Astrocyte (in vitro differentiated cells and primary cell): ENCODE results near the gene CERS5. TPM values are rescaled to one million over a fixed set of nuclear protein-coding genes. Genes with fewer than 3 reads are reported as not detected.

Experiments used
- DNase-seq: peaks from one replicate; pipeline ENCODE4 v3.0.0-alpha.2; 2010; ENCODE audit warnings: low read depth
- FAIRE-seq: peaks from 2 replicates; lab custom pipeline; 2011; peaks lifted over from hg19 to GRCh38; lab: Jason Lieb, UNC
- H2AFZ ChIP-seq: 2 replicates; pipeline ENCODE4 v1.6.0; 2012; ENCODE audit warnings: low read depth, low read length, inconsistent platforms
- H3K27ac ChIP-seq: 2 replicates; pipeline ENCODE4 v1.5.1; 2011; ENCODE audit warnings: low read depth, low read length, inconsistent platforms
- H3K27me3 ChIP-seq: 2 replicates; pipeline ENCODE4 v1.6.0; 2011; ENCODE audit warnings: low read length, inconsistent platforms; ENCODE audit not compliant: insufficient read depth
- H3K36me3 ChIP-seq: 2 replicates; pipeline ENCODE4 v1.5.1; 2011; ENCODE audit warnings: low read length, inconsistent platforms; ENCODE audit not compliant: insufficient read depth
- H3K4me1 ChIP-seq: 2 replicates; pipeline ENCODE4 v1.5.1; 2011; ENCODE audit warnings: low read length, inconsistent platforms; ENCODE audit not compliant: insufficient read depth
- H3K4me2 ChIP-seq: 2 replicates; pipeline ENCODE4 v1.6.0; 2012; ENCODE audit warnings: low read length, inconsistent platforms
- H3K4me3 ChIP-seq: 2 replicates; pipeline ENCODE4 v1.5.1; 2011; ENCODE audit warnings: low read depth, mild to moderate bottlenecking, low read length, inconsistent platforms; ENCODE audit not compliant: insufficient read depth
- H3K79me2 ChIP-seq: 2 replicates; pipeline ENCODE4 v1.6.0; 2012; ENCODE audit warnings: mild to moderate bottlenecking, low read length, inconsistent platforms; ENCODE audit not compliant: insufficient read depth
- H3K9ac ChIP-seq: 2 replicates; pipeline ENCODE4 v1.6.0; 2012; ENCODE audit warnings: mild to moderate bottlenecking, low read length, inconsistent platforms
- H3K9me3 ChIP-seq: 2 replicates; pipeline ENCODE4 v1.5.1; 2012; ENCODE audit warnings: low read depth, mild to moderate bottlenecking, low read length, inconsistent platforms; ENCODE audit not compliant: insufficient read depth
- H4K20me1 ChIP-seq: 2 replicates; pipeline ENCODE4 v1.6.0; 2012; ENCODE audit warnings: low read length, inconsistent platforms; ENCODE audit not compliant: insufficient read depth
- H3K27ac Mint-ChIP-seq: one replicate; pipeline ENCODE4 v1.8.0; 2021; ENCODE audit warnings: mild to moderate bottlenecking, mixed read lengths; ENCODE audit not compliant: unreplicated experiment
- H3K27me3 Mint-ChIP-seq: one replicate; pipeline ENCODE4 v1.8.0; 2021; ENCODE audit warnings: low read depth, mixed read lengths; ENCODE audit not compliant: unreplicated experiment
- H3K36me3 Mint-ChIP-seq: one replicate; pipeline ENCODE4 v1.8.0; 2021; ENCODE audit warnings: low read depth, mixed read lengths; ENCODE audit not compliant: unreplicated experiment
- H3K4me1 Mint-ChIP-seq: one replicate; pipeline ENCODE4 v1.8.0; 2021; ENCODE audit warnings: low read depth, mixed read lengths; ENCODE audit not compliant: unreplicated experiment
- H3K4me3 Mint-ChIP-seq: one replicate; pipeline ENCODE4 v1.8.0; 2021; ENCODE audit warnings: mild to moderate bottlenecking, moderate library complexity, mixed read lengths; ENCODE audit not compliant: unreplicated experiment
- H3K9me3 Mint-ChIP-seq: one replicate; pipeline ENCODE4 v1.8.0; 2021; ENCODE audit warnings: mild to moderate bottlenecking, mixed read lengths; ENCODE audit not compliant: unreplicated experiment
- CTCF ChIP-seq: IDR thresholded peaks from 2 replicates; pipeline ENCODE4 v1.5.1; 2011; ENCODE audit warnings: low read depth, mild to moderate bottlenecking, inconsistent platforms, low read length, moderate library complexity; ENCODE audit not compliant: insufficient read depth
- EZH2 ChIP-seq: IDR thresholded peaks from 2 replicates; pipeline ENCODE4 v1.6.1; 2012; ENCODE audit warnings: mild to moderate bottlenecking, low read length, inconsistent platforms; ENCODE audit not compliant: insufficient read depth
- total RNA-seq: library from RNA; stranded (reverse); gene quantifications from 2 replicates; pipeline ENCODE4 v1.2.1, GENCODE V29; 2021

Gene CERS5
- total RNA-seq, 1 donor from 2014 or later = 115 TPM

DNA sequence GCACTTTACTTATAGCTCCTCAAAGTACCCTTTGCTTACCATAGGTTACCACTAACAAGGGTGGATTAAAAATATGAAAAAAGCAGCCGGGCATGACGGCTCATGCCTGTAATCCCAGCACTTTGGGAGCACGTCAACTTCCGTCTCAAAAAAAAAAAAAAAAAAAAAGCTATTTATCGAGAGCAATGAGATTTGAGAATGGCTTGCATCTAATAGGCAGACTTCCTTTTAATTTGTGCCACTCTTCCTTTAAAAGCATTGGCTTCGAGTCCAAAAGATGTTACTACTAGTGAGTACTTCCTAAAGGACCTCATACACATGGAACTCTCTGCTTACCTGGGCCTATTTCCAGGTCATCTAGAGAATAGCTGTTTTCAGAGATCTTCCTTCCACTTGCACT, 38.5 kb upstream of the CERS5 start:
- Histone ChIP-seq H4K20me1 (peaks cover 60% of the 10 kb centered on the region), H3K79me2 (peaks cover 77% of the 10 kb centered on the region), H3K4me2 (no peak overlapping the region), H3K27ac (no peak overlapping the region), H3K9me3 (no peaks in the 10 kb centered on the region), H2AFZ (no peak overlapping the region), H3K36me3 (peaks cover 35% of the 10 kb centered on the region), H3K4me3 (no peak overlapping the region), H3K9ac (no peak overlapping the region), H3K4me1 (peaks cover 24% of the 10 kb centered on the region), H3K27me3 (no peaks in the 10 kb centered on the region)
- no peak overlapping the region for H3K27ac Mint-ChIP-seq
- DNase-seq (no peak), FAIRE-seq (no peak)
- H3K36me3 Mint-ChIP-seq = peaks cover 18% of the 10 kb centered on the region
- peaks cover 23% of the 10 kb centered on the region for H3K4me1 Mint-ChIP-seq
- no peaks in the 10 kb centered on the region for H3K9me3 Mint-ChIP-seq
- TF ChIP-seq CTCF (no peak), EZH2 (no peak)
- no peaks in the 10 kb centered on the region for H3K27me3 Mint-ChIP-seq
- no peak overlapping the region for H3K4me3 Mint-ChIP-seq

DNA sequence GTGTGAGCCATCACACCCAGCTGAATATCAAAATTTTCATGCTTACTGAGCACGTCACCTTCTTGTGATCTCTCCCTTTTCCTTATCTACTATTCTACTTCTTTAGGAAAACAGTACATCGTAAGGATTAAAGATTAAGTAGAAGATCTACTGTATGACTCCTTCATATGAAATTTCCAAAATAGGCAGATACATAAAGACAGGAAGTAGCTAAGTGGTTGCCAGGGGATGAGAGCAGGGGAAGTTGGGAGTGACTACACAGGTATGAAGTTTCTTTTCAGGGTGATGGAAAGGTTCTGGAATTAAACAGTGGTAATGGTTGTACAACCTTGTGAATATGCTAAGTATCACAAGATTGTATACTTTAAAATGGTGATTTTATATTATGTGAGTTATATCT, 36.5 kb upstream of the CERS5 start:
- Histone ChIP-seq H3K4me3 (no peak overlapping the region), H3K9ac (no peak overlapping the region), H3K4me2 (no peak overlapping the region), H4K20me1 (peaks cover 47% of the 10 kb centered on the region), H3K79me2 (peaks cover 67% of the 10 kb centered on the region), H3K27ac (peak overlapping the region; percentile 25), H3K4me1 (peaks cover 24% of the 10 kb centered on the region), H2AFZ (no peak overlapping the region), H3K9me3 (no peaks in the 10 kb centered on the region), H3K36me3 (peaks cover 38% of the 10 kb centered on the region), H3K27me3 (no peaks in the 10 kb centered on the region)
- peaks cover 25% of the 10 kb centered on the region for H3K4me1 Mint-ChIP-seq
- peak overlapping the region; percentile 20 for H3K4me3 Mint-ChIP-seq
- TF ChIP-seq CTCF = no peak
- no peak for TF ChIP-seq EZH2
- H3K27ac Mint-ChIP-seq = no peak overlapping the region
- FAIRE-seq (no peak), DNase-seq (no peak)
- H3K36me3 Mint-ChIP-seq = peaks cover 24% of the 10 kb centered on the region
- H3K27me3 Mint-ChIP-seq = no peaks in the 10 kb centered on the region
- H3K9me3 Mint-ChIP-seq = no peaks in the 10 kb centered on the region

DNA sequence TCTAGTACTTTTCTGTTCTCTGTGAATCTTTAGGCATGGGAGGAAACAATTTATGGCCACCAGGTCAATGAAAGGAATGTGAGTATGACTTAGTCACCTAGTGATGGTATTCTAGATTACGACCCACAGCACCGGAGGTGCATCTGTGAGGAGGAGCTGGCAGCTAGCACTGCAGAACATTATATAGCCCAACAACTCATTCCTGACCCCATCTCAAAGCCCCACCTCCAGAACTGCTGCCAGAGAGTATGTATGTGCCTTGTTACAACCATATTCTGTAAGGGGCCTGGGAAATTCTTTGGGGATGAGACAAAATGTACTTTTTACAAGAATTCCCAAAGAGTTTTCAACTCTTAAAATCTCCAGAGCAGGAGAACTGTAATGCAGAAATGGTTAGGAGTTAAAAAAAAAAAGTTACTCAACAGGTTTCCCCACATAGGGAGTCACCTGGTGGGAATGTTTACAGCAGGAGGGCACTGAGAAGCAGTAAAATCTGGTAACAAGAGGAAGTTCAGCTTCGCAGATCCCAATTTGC, 34.9 kb upstream of the CERS5 start:
- Histone ChIP-seq H2AFZ (no peak overlapping the region), H3K27me3 (no peaks in the 10 kb centered on the region), H3K9ac (peak overlapping the region; percentile 72), H3K27ac (peak overlapping the region; percentile 92), H3K4me2 (peak overlapping the region; percentile 69), H3K36me3 (peaks cover 52% of the 10 kb centered on the region), H3K4me1 (peaks cover 24% of the 10 kb centered on the region), H4K20me1 (peaks cover 32% of the 10 kb centered on the region), H3K79me2 (peaks cover 62% of the 10 kb centered on the region), H3K9me3 (no peaks in the 10 kb centered on the region), H3K4me3 (no peak overlapping the region)
- H3K27ac Mint-ChIP-seq = peak overlapping the region; percentile 93
- peak overlapping the region; percentile 73 for H3K4me3 Mint-ChIP-seq
- FAIRE-seq (peak; percentile 49), DNase-seq (peak; percentile 93)
- peaks cover 26% of the 10 kb centered on the region for H3K4me1 Mint-ChIP-seq
- H3K36me3 Mint-ChIP-seq = peaks cover 33% of the 10 kb centered on the region
- TF ChIP-seq EZH2 = no peak
- TF ChIP-seq CTCF = no peak
- H3K9me3 Mint-ChIP-seq = no peaks in the 10 kb centered on the region
- no peaks in the 10 kb centered on the region for H3K27me3 Mint-ChIP-seq
